ENCODE measurements around the gene ANKFN1.

Gene ANKFN1

GRCh38 chr17:56185491-56186221 is 32.4 kb downstream of the ANKFN1 start:
- H3K4me3 ChIP-seq (ENCODE audit: control insufficient read depth, low read depth, low read length), result no peak overlapping the region
- TF ChIP-seq, protein P1, sequence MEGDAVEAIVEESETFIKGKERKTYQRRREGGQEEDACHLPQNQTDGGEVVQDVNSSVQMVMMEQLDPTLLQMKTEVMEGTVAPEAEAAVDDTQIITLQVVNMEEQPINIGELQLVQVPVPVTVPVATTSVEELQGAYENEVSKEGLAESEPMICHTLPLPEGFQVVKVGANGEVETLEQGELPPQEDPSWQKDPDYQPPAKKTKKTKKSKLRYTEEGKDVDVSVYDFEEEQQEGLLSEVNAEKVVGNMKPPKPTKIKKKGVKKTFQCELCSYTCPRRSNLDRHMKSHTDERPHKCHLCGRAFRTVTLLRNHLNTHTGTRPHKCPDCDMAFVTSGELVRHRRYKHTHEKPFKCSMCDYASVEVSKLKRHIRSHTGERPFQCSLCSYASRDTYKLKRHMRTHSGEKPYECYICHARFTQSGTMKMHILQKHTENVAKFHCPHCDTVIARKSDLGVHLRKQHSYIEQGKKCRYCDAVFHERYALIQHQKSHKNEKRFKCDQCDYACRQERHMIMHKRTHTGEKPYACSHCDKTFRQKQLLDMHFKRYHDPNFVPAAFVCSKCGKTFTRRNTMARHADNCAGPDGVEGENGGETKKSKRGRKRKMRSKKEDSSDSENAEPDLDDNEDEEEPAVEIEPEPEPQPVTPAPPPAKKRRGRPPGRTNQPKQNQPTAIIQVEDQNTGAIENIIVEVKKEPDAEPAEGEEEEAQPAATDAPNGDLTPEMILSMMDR (IDR thresholded peaks at IDR 0.05; ENCODE audit: control insufficient read depth, insufficient read depth, low read depth, low read length, missing control alignments), result no peak
- peak; percentile 55 for DNase-seq (ENCODE audit: low read depth)

GRCh38 chr17:56186222-56186786 is 33.0 kb downstream of the ANKFN1 start:
- DNase-seq (ENCODE audit: low read depth), result peak; percentile 55
- TF ChIP-seq, protein P1 (IDR thresholded peaks at IDR 0.05; ENCODE audit: control insufficient read depth, insufficient read depth, low read depth, low read length, missing control alignments), result no peak
- H3K4me3 ChIP-seq (ENCODE audit: control insufficient read depth, low read depth, low read length), result no peak overlapping the region

- no peak overlapping the region for H3K4me3 ChIP-seq (ENCODE audit: control insufficient read depth, low read depth, low read length)
- TF ChIP-seq, protein P1 (IDR thresholded peaks at IDR 0.05; ENCODE audit: control insufficient read depth, insufficient read depth, low read depth, low read length, missing control alignments), result no peak
- DNase-seq (ENCODE audit: low read depth), result no peak
Observed at GRCh38 chr17:56203430-56203829, 50.2 kb downstream of the ANKFN1 start.

- no peak for DNase-seq (ENCODE audit: low read depth)
Observed at GRCh38 chr17:56206351-56206750, 53.1 kb downstream of the ANKFN1 start.

DNA sequence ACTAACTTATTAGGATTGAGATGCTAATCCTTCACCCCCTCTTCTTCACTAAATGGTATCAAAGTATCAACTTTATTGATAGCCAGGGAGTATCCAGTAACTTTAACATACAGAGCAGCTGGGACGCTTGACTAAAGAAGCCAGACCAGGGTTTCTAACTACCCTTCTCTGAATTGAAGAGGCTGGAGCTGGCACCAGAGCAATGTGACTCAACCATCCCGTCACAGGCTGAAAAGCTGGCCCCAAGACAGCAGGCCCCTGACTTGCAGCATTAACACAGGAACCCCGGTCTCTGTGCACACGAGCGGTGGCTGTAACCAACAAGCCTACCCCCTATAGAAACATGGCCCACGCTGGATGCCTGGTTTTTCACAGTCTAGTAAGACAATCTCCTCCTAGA is 59.8 kb downstream of the ANKFN1 start:
- TF ChIP-seq, protein P1 (IDR thresholded peaks at IDR 0.05; ENCODE audit: control insufficient read depth, insufficient read depth, low read depth, low read length, missing control alignments), result no peak
- no peak for DNase-seq (ENCODE audit: low read depth)
- H3K4me3 ChIP-seq (ENCODE audit: control insufficient read depth, low read depth, low read length), result no peak overlapping the region

More at GRCh38 chr17:56206351-56206750, 53.1 kb downstream of the ANKFN1 start:
- no peak overlapping the region for H3K4me3 ChIP-seq (ENCODE audit: control insufficient read depth, low read depth, low read length)
- TF ChIP-seq, protein P1 (IDR thresholded peaks at IDR 0.05; ENCODE audit: control insufficient read depth, insufficient read depth, low read depth, low read length, missing control alignments), result no peak

DNA sequence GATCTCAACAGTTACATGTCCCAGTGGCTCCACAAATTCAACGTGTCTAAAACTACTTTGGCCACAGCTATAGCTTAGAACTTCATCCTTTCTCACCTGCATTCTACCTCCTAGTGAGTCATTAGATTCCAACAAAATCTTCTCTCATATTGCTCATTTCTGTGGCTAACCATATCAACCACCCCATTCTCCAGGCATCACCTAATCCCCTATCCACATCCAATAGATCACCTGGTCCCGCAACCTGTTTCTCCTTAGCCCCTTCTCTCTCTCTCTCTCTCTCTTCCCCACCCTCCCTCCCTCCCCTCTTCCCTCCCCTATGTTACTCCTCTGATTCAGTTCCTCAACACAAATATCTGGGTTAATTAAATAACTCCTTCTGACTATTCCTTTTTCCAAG is 64.6 kb downstream of the ANKFN1 start:
- DNase-seq (ENCODE audit: low read depth), result no peak
- H3K4me3 ChIP-seq (ENCODE audit: control insufficient read depth, low read depth, low read length), result no peak overlapping the region
- TF ChIP-seq, protein P1 (IDR thresholded peaks at IDR 0.05; ENCODE audit: control insufficient read depth, insufficient read depth, low read depth, low read length, missing control alignments), result no peak
